Measurements from ENCODE around the gene GATAD2A.

Gene GATAD2A

DNA sequence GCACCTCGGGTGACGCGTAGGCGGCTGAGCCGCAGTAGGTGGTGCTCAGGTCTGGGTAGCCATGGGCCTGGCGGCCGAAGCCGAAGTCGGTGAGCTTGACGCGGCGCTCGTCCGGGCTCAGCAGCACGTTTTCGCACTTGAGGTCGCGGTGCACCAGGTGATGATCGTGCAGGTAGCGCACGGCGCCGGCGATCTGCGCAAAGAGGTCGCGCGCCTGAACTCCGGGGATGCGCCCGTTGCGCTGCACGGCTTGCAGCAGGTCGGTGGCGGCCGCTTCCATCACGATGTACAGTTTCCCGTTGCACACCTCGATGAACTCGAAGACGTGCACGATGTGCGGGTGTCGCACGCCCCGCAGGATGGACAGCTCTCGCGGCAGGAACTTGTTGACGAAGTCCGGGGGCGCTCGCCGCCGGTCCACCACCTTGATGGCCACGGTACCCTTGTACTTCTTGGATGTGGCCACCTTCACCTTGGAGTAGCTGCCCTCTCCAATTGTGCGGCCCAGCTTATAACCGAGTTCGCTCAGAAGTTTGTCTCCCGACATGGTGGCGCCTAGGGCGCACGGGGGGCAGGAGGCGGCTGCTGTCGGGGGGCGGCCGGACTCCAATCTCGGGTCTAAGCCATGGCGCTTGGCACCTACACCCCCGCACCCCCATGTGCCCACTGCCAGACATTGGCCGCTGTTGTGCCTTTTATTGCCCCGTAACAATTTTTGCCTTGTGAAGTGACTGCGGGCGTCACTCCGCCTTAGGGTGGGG lies 109.6 kb downstream of the GATAD2A start, which contains the start of gene TSSK6:
TSSK6 (minus strand) TSS at position 668 of the 761 bp plus-strand sequence; CDS start at position 547, 121 bp downstream.
- DNase-seq, result no peak

DNA sequence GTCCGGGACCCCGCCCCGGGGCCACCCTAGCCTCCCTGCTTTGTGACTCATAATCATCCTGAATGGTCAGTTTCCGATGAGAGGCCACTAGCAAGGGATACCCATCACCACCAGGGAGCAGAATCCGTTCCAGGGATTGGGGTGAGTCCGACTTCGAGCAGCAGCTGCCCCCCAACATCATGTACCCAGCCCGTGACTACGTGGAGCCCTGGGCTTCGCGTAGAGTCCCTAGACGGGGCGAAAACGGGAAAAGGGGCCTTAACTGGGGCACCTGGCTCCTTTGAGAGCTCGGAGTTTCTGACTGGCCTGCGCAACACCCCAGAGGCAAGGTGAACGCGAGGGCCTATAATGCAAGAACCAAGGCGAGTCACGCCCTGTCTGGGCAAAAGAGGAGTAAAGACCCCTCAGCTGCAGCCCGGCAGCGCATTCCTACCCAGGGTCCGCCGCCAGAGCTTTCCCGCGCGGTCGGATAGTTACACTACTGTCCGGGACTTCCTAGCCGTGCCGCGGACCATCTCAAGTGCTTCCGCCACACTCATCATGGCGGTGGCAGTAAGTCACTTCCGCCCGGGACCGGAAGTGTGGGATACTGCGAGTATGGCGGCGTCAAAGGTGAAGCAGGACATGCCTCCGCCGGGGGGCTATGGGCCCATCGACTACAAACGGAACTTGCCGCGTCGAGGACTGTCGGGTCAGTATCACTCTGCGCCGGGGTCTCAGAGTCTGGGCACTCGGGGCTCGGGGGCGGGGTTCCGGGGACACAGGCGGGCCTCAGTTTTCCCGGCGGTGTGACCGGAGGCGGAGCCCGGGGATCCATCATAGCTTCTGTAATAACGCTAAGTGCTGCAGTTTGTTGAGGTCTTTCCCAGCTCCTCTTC lies 110.4 kb downstream of the GATAD2A start, which contains the start of gene NDUFA13:
NDUFA13 (plus strand) TSS at position 584 of the 878 bp plus-strand sequence; CDS start at position 598, 14 bp downstream.
- peak; percentile 97 for DNase-seq

DNA sequence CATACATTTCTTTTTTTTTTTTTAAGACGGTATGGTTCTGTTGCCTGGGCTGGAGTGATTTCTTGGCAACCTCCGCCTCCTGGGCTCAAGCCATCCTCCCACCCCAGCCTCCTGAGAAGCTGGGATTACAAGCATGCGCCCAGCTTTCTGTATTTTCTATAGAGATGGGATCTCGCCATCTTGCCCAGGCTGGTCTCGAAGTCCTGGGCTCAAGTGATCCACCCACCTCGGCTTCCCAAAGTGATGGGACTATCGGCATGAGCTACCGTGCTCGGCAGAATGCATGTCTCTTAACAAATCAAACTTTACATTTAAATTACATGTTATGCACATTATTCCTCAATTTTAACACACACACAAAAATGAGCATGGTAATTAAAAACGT lies 111.8 kb downstream of the GATAD2A start:
- no peak for DNase-seq

DNA sequence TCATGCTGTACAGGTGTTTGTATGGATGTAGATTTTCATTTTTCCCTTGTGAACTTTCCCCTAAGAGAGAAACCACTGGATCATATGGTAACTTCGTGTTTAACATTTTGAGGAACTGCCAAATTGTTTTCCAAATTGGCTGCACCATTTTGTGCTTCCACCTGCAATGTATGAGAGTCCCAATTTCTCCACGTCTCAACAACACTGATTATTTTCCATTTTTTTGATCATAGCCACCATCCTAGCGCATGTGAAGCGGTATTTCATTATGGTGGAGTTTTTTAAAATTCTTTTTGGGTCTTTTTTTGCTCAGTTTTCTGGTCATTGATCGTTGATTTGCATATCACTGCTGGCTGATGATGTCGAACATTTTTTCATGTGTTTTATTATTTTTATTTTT lies 115.5 kb downstream of the GATAD2A start:
- DNase-seq, result no peak

DNA sequence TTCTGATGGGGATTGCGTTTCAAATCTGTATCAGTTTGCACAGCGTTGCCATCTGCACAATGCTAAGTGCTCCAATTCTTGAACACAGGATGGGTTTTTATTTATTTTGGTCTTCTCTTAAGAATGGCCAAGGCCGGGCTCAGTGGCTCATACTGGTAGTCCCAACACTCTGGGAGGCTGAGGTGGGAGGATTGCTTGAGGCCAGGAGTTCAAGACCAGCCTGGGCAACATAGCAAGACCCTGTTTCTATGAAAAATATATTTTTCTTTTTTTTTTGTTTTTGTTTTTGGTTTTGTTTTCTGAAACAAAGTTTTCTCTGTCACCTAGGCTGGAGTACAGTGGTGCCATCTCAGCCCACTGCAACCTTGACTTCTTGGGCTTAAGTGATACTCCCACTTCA lies 117.7 kb downstream of the GATAD2A start:
- no peak for DNase-seq

- DNase-seq, result no peak
Observed at GRCh38 chr19:19524053-19524452, 118.6 kb downstream of the GATAD2A start.

- no peak for DNase-seq
Observed at GRCh38 chr19:19525611-19526380, 120.3 kb downstream of the GATAD2A start.

DNA sequence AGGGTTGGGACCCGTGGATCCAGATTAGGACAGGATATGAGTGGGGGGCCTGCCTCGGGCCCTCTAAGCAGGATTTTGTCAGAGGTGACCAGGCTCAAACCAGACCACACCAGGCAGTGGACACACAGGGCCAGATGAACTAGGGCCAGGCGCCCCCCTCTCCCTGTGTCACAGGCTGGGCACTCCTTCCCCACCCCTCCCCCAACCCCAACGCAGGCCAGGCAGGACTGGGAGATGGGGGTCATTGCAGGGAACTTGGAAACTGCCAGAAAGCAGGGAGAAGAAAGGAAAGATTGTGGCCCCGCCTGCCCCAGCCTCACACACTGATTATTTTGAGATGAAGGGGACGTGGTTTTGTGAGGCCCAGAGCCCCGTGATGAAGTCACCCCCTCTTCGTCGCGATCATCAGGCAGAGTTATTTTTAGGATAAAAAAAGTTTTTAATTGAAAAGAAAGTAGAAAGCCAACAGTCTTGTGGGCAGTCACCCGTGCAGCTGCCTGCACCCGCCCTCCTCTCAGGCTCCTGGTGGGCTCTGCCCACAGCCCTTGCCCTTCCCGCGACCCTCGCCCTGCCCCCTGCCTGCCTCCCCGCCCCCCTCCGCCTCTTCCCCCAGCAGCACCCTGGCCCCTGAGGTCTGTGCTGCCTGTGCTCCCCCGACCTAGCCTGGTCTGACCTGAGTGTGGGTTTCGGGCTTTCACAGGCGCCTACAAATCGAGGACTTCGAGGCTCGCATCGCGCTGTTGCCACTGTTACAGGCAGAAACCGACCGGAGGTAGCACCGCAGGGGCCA lies 121.3 kb downstream of the GATAD2A start:
- DNase-seq, result no peak

DNA sequence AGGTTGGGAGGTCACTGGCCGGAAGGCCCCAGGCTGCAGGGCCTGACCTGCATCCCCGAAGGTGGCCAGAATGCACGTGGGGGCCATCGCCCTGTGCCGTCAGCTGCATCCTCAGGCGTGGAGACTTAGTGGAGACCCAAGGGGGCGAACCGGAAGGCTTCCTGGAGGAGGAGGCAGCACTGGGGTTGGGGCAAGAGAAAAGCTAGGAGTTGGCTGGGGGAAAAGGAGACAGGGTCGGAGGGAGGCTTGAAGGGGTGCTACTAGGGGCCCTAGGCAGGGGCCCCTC lies 121.8 kb downstream of the GATAD2A start:
- no peak for DNase-seq

- DNase-seq, result no peak
Observed at GRCh38 chr19:19527674-19528625, 122.5 kb downstream of the GATAD2A start.

DNA sequence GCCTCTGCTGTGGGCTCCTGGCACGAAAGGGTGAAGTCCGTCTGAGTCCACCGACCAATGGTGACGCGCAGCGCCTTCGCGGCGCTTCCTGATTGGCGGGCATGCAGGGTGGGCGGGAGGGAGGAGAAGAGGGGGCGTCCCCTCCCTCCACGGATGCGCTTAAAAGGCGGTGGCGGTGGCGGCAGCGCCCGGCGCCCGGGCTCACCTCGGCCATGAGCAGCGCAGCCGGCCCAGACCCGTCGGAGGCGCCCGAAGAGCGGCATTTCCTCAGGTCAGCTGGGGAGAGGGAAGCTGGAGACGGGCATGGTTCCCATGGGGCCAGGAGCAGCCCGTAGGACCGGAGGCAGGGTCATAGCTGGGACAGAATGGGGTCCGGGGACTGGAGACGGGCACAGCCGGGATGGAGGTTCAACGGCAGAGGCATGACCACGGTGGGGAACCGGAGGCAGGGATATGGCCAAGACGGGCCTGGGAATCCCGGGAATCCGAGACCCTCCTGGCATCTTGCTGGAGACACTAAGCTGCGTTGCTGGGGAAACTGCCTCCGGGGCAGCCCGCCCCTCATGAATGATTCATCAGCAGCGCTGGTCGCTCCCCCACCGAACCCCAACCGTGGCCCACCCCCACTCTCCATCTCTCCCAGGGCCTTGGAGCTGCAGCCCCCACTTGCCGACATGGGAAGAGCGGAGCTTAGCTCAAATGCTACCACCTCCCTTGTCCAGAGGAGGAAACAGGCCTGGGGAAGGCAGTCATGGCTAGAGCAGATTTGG lies 123.4 kb downstream of the GATAD2A start, which contains the start of gene YJEFN3:
YJEFN3 (plus strand) TSS at position 191 of the 770 bp plus-strand sequence; CDS start at position 213, 22 bp downstream.
- DNase-seq, result peak; percentile 53

DNA sequence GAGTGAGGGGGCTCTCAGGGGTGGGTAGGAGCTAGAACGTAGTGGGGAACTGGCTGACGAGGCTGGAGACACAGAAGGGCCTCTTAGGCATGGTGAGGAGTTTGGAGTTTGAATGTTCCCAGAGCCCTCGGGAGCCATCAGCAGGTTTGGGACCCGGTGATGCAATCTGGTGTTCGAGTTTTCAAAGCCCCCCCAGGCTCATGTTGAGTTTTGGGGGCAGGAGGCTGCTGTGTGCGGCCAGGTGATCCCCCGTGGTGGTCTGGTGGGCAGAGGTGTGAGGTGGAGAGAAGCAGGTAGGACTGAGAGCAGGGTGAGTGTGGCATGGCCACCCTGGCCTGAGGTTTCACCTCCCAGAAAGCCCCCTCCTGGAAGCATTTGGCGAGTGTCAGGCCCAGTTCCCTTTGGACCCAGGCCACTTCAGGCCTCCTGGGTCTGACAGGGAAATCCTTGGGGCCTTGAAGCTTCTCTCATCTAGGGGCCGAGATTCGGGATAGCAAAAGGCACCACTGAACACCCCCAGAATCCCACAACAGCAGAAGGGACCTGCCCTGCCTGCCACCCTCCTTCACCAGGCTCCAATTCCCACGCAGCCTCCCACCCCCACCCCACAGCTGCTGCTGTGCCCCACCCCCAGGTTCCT lies 124.4 kb downstream of the GATAD2A start:
- no peak for DNase-seq

GRCh38 chr19:19530423-19530804 lies 124.9 kb downstream of the GATAD2A start:
- DNase-seq, result no peak

DNA sequence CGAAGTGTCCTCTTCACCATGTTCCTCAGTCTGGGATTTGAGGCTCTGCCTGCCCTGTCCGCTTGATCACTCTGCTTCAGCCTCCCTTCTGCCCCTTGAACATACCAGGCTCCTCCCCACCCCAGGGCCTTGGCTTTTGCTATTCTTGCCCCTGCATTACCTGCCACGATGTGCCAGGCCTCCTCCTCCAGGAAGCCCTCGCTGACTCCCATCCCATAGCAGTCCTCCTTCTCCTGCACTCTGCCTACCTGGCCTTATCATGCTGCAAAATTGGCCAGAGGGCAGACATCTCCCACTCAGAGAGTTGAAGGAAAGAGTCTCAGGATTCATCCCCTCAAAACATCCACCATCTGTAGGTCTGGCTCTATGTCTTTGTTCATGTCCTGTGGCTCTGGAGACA lies 125.4 kb downstream of the GATAD2A start:
- DNase-seq, result no peak

DNA sequence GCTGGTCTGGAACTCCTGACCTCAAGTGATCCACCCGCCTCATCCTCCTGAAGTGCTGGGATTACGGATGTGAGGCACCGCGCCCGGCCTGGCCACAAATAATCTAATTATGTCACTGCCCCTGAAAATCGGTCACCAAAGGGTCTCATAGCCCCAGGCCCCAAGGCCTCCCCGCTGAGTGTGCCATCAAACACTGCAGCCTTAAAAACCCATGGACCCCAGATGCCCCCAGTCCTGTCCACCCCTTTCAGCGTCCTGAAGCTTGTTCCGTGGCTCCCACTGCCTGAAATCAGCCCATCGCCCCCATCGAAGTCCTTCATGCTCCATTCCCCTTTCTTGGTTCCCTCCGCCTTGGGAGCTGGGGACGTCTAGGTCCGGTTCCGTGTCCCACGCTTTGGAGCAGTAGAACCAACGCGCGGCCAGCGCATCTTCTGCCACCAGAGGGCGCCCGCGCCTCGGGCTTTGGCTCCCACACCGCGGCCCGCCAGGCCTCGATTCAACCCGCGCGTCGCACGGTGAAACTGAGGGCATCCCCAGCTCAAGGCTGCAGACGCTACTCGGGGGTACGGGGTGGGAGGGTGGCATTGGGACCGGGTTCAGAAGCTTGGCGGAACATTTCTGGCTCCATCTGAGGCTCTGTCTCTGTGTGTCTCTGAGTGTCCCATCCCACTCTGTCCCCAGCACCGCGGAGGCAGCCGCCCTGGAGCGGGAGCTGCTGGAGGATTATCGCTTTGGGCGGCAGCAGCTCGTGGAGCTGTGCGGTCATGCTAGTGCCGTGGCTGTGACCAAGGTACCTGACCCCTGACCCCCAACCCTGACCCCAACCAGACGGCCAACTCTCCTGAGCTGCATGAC lies 126.7 kb downstream of the GATAD2A start:
- peak; percentile 87 for DNase-seq

- no peak for DNase-seq
Observed at GRCh38 chr19:19532806-19533701, 127.6 kb downstream of the GATAD2A start.

- DNase-seq, result peak; percentile 40
Observed at GRCh38 chr19:19533841-19534240, 128.4 kb downstream of the GATAD2A start.

Measured in femur (tissue), 1 donor.